Erythroblast (primary cell): ENCODE measurements around the gene CIDEC.
"Not testable (repeated sequence)": the region's sequence is repeated elsewhere in the genome, so short reads cannot be mapped to it uniquely, and the experiment has no call there.

Experiments
- DNase-seq, 2 experiments: peaks; one replicate each; lab custom pipeline; 2025; lab: John Stamatoyannopoulos, UW
- GATA1 ChIP-seq: IDR thresholded peaks from 2 replicates; pipeline ENCODE4 v1.6.1; 2011; ENCODE audit warnings: low read depth, mild to moderate bottlenecking, control low read depth, low read length, moderate library complexity
- POLR2A ChIP-seq: IDR thresholded peaks from 2 replicates; pipeline ENCODE4 v1.6.1; 2011; ENCODE audit warnings: mild to moderate bottlenecking, low read length

CIDEC gene

GRCh38 chr3:9875448-9875847 lies 4.6 kb downstream of the CIDEC start:
- no peak for DNase-seq
- TF ChIP-seq GATA1 (no peak), POLR2A (no peak)

- DNase-seq, result not testable (repeated sequence)
Measured at GRCh38 chr3:9872067-9872466, 8.0 kb downstream of the CIDEC start.

GRCh38 chr3:9870978-9871377 lies 9.1 kb downstream of the CIDEC start:
- DNase-seq, result no peak

GRCh38 chr3:9869955-9870354 lies 10.1 kb downstream of the CIDEC start:
- no peak for TF ChIP-seq POLR2A
- no peak for TF ChIP-seq GATA1
- no peak for DNase-seq

More at GRCh38 chr3:9870978-9871377, 9.1 kb downstream of the CIDEC start:
- TF ChIP-seq POLR2A, result no peak
- TF ChIP-seq GATA1, result no peak

- no peak for DNase-seq
- TF ChIP-seq GATA1 (no peak), POLR2A (no peak)
Measured at GRCh38 chr3:9867106-9867505, 12.9 kb downstream of the CIDEC start.

- no peak for TF ChIP-seq GATA1
- no peak for TF ChIP-seq POLR2A
- no peak for DNase-seq
Measured at GRCh38 chr3:9866639-9867038, 13.4 kb downstream of the CIDEC start.

- DNase-seq, result not testable (repeated sequence)
Measured at GRCh38 chr3:9865125-9865637, 14.9 kb downstream of the CIDEC start.

GRCh38 chr3:9864200-9864927 lies 15.7 kb downstream of the CIDEC start:
- DNase-seq, result no peak
- no peak for TF ChIP-seq POLR2A

- DNase-seq, result no peak
- no peak for TF ChIP-seq GATA1
- TF ChIP-seq POLR2A, result no peak
Measured at GRCh38 chr3:9863058-9863772, 16.8 kb downstream of the CIDEC start.

- no peak for TF ChIP-seq POLR2A
- DNase-seq, result peak; percentile 75
Measured at GRCh38 chr3:9862391-9863057, 17.5 kb downstream of the CIDEC start.

- no peak for TF ChIP-seq GATA1
- no peak for TF ChIP-seq POLR2A
- no peak for DNase-seq
Measured at GRCh38 chr3:9861626-9862130, 18.4 kb downstream of the CIDEC start.

- TF ChIP-seq GATA1 (no peak), POLR2A (no peak)
Measured at GRCh38 chr3:9861201-9861600, 18.9 kb downstream of the CIDEC start.

GRCh38 chr3:9859530-9860025 lies 20.5 kb downstream of the CIDEC start:
- no peak for TF ChIP-seq GATA1
- no peak for TF ChIP-seq POLR2A
- no peak for DNase-seq

More at GRCh38 chr3:9861201-9861600, 18.9 kb downstream of the CIDEC start:
- no peak for DNase-seq

- TF ChIP-seq POLR2A, result no peak
- TF ChIP-seq GATA1, result no peak
- no peak for DNase-seq
Measured at GRCh38 chr3:9855594-9855993, 24.5 kb downstream of the CIDEC start.

- DNase-seq, result not testable (repeated sequence)
Measured at GRCh38 chr3:9854291-9854940, 25.6 kb downstream of the CIDEC start.
